HepG2 (cell line): ENCODE measurements around the gene TMEM158. TPM values are rescaled to one million over a fixed set of nuclear protein-coding genes. Genes with fewer than 3 reads are reported as not detected.

Experiments used
- HOXA7 ChIP-seq: sonication (generic); formaldehyde crosslinking; IDR thresholded peaks from 2 replicates; pipeline ENCODE4 v1.8.1; 2022; ENCODE audit warnings: mild to moderate bottlenecking, missing genetic modification reagents, moderate library complexity
- MAFF ChIP-seq: IDR thresholded peaks from 2 replicates; pipeline ENCODE4 v1.6.1; 2011; ENCODE audit warnings: low read depth, low read length, improper control_type of control experiment
- MAFG ChIP-seq: sonication (generic); formaldehyde crosslinking; IDR thresholded peaks from 2 replicates; pipeline ENCODE4 v1.5.1; 2020; ENCODE audit warnings: mild to moderate bottlenecking, missing genetic modification reagents
- NBN ChIP-seq: fragments of 450-650 bp; conservative IDR thresholded peaks from 2 replicates; pipeline ENCODE4 v1.6.1; 2017
- NFATC3 ChIP-seq: sonication (generic); formaldehyde crosslinking; IDR thresholded peaks from 2 replicates; pipeline ENCODE4 v1.5.1; 2020; ENCODE audit warnings: mild to moderate bottlenecking, missing genetic modification reagents
- PHF20 ChIP-seq: sonication (generic); formaldehyde crosslinking; IDR thresholded peaks from 2 replicates; pipeline ENCODE4 v1.5.0; 2020; ENCODE audit warnings: mild to moderate bottlenecking, missing genetic modification reagents
- PHF21A ChIP-seq: sonication (generic); formaldehyde crosslinking; IDR thresholded peaks from 2 replicates; pipeline ENCODE4 v1.5.0; 2020; ENCODE audit warnings: mild to moderate bottlenecking, missing genetic modification reagents
- ZMYM3 ChIP-seq: sonication (generic); formaldehyde crosslinking; IDR thresholded peaks from 2 replicates; pipeline ENCODE4 v1.5.1; 2020; ENCODE audit warnings: mild to moderate bottlenecking, missing genetic modification reagents
- ZNF350 ChIP-seq: sonication (generic); formaldehyde crosslinking; IDR thresholded peaks from 2 replicates; pipeline ENCODE4 v1.4.0; 2020; ENCODE audit warnings: mild to moderate bottlenecking, low read depth, missing genetic modification reagents, borderline replicate concordance
- ZNF629 ChIP-seq: sonication (generic); formaldehyde crosslinking; conservative IDR thresholded peaks from 2 replicates; pipeline ENCODE4 v1.5.0; 2020; ENCODE audit warnings: missing genetic modification reagents
- ZNF672 ChIP-seq: sonication (generic); formaldehyde crosslinking; IDR thresholded peaks from 2 replicates; pipeline ENCODE4 v1.8.1; 2022; ENCODE audit warnings: missing genetic modification reagents
- ZNF747 ChIP-seq: sonication (generic); formaldehyde crosslinking; IDR thresholded peaks from 2 replicates; pipeline ENCODE4 v1.8.1; 2023; ENCODE audit warnings: missing genetic modification reagents, mild to moderate bottlenecking, borderline replicate concordance
- ZNF83 ChIP-seq: sonication (generic); formaldehyde crosslinking; IDR thresholded peaks from 2 replicates; pipeline ENCODE4 v1.4.0; 2020; ENCODE audit warnings: missing genetic modification reagents, mild to moderate bottlenecking, borderline replicate concordance
- polyA plus RNA-seq, 8 experiments: library from polyadenylated mRNA; depleted of rRNA in 3 of 8; stranded (reverse) in 7 of 8; unstranded in 1 of 8; fragments of >200 nt; fragmentation: Illumina TruSeq in 4 of 8; extraction: Trizol in 4 of 8; gene quantifications; 2 replicates each; pipeline versions ENCODE4 v1.2.1 to v1.2.3, GENCODE V29; 2011 to 2016; ENCODE audit warnings: low read depth in 4 of 8, missing spikeins in 1 of 8, mixed read lengths in 1 of 8; ENCODE audit not compliant: insufficient read depth in 1 of 8
- total RNA-seq, 5 experiments: library from RNA; depleted of rRNA; stranded (reverse); fragments of >200 nt; fragmentation: Illumina TruSeq; extraction: Trizol; gene quantifications; 2 replicates each; pipeline ENCODE4 v1.2.3, GENCODE V29; 2016; ENCODE audit warnings: low read depth in 1 of 5
- TF ChIP-seq, protein P1 (sequence below), 2 experiments: fragments of 450-650 bp in 1 of 2; sonication (generic) in 1 of 2; formaldehyde crosslinking in 1 of 2; IDR thresholded peaks; 2 replicates each; pipeline versions ENCODE4 v1.6.1 to v1.8.0; 2016 to 2022; ENCODE audit warnings: antibody characterized with exemption in 1 of 2, mild to moderate bottlenecking in 1 of 2, missing genetic modification reagents in 1 of 2
- TF ChIP-seq, protein P2 (sequence below): IDR thresholded peaks from 2 replicates; pipeline ENCODE4 v1.6.1; 2016
- TF ChIP-seq, protein P3 (sequence below): sonication (generic); formaldehyde crosslinking; conservative IDR thresholded peaks from 2 replicates; pipeline ENCODE4 v1.4.0; 2020; ENCODE audit warnings: mild to moderate bottlenecking, missing genetic modification reagents, moderate library complexity
- TF ChIP-seq, protein P4 (sequence below): sonication (generic); formaldehyde crosslinking; IDR thresholded peaks from 2 replicates; pipeline ENCODE4 v1.5.0; 2020; ENCODE audit warnings: missing genetic modification reagents, mild to moderate bottlenecking, borderline replicate concordance

Gene TMEM158
- total and polyA plus RNA-seq, 2 of the 13 experiments (the other 11 are each of a cell fraction or from before 2014, with no cell fraction given) = 0.13 TPM; not detected in 1

DNA sequence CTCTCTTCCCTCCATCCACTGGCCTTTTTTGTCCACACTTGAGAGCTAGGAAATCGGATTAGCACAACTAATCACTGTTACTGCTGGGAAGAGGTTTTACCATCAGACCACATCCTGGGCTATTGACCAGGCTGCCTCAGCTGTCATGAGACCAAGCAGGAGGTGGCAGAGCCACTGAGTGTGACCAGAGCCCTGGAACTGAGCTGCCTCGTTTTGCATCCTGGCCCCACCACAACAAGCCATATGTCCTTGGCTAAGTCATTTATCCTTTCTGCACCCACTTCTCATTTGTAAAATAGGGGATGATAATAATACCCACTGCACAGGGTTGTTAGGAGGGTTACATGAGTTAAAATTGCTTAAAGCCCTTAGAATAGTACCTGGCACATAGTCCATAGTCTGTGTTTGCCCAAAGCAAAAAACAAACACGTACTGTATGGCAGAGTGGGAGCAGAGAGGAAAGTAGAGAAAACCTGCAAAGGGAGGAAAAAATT lies 34.1 kb downstream of the TMEM158 start (continued):
- TF ChIP-seq, protein P1, sequence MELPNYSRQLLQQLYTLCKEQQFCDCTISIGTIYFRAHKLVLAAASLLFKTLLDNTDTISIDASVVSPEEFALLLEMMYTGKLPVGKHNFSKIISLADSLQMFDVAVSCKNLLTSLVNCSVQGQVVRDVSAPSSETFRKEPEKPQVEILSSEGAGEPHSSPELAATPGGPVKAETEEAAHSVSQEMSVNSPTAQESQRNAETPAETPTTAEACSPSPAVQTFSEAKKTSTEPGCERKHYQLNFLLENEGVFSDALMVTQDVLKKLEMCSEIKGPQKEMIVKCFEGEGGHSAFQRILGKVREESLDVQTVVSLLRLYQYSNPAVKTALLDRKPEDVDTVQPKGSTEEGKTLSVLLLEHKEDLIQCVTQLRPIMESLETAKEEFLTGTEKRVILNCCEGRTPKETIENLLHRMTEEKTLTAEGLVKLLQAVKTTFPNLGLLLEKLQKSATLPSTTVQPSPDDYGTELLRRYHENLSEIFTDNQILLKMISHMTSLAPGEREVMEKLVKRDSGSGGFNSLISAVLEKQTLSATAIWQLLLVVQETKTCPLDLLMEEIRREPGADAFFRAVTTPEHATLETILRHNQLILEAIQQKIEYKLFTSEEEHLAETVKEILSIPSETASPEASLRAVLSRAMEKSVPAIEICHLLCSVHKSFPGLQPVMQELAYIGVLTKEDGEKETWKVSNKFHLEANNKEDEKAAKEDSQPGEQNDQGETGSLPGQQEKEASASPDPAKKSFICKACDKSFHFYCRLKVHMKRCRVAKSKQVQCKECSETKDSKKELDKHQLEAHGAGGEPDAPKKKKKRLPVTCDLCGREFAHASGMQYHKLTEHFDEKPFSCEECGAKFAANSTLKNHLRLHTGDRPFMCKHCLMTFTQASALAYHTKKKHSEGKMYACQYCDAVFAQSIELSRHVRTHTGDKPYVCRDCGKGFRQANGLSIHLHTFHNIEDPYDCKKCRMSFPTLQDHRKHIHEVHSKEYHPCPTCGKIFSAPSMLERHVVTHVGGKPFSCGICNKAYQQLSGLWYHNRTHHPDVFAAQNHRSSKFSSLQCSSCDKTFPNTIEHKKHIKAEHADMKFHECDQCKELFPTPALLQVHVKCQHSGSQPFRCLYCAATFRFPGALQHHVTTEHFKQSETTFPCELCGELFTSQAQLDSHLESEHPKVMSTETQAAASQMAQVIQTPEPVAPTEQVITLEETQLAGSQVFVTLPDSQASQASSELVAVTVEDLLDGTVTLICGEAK (IDR thresholded peaks at IDR 0.05) = no peak
- TF ChIP-seq, protein P1 (CRISPR knock-in tag; IDR thresholded peaks at IDR 0.05) = no peak
- TF ChIP-seq, protein P2, sequence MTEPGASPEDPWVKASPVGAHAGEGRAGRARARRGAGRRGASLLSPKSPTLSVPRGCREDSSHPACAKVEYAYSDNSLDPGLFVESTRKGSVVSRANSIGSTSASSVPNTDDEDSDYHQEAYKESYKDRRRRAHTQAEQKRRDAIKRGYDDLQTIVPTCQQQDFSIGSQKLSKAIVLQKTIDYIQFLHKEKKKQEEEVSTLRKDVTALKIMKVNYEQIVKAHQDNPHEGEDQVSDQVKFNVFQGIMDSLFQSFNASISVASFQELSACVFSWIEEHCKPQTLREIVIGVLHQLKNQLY (CRISPR knock-in tag) = no peak
- TF ChIP-seq PHF21A (CRISPR knock-in tag) = peak; percentile 69
- TF ChIP-seq PHF20 = no peak
- TF ChIP-seq ZNF83 (CRISPR knock-in tag) = no peak
- no peak for TF ChIP-seq HOXA7 (CRISPR knock-in tag)
- peak; percentile 30; the same call in 1 of the 2 replicates for TF ChIP-seq ZNF350 (CRISPR knock-in tag)
- TF ChIP-seq NFATC3 (CRISPR knock-in tag) = no peak
- TF ChIP-seq, protein P3, sequence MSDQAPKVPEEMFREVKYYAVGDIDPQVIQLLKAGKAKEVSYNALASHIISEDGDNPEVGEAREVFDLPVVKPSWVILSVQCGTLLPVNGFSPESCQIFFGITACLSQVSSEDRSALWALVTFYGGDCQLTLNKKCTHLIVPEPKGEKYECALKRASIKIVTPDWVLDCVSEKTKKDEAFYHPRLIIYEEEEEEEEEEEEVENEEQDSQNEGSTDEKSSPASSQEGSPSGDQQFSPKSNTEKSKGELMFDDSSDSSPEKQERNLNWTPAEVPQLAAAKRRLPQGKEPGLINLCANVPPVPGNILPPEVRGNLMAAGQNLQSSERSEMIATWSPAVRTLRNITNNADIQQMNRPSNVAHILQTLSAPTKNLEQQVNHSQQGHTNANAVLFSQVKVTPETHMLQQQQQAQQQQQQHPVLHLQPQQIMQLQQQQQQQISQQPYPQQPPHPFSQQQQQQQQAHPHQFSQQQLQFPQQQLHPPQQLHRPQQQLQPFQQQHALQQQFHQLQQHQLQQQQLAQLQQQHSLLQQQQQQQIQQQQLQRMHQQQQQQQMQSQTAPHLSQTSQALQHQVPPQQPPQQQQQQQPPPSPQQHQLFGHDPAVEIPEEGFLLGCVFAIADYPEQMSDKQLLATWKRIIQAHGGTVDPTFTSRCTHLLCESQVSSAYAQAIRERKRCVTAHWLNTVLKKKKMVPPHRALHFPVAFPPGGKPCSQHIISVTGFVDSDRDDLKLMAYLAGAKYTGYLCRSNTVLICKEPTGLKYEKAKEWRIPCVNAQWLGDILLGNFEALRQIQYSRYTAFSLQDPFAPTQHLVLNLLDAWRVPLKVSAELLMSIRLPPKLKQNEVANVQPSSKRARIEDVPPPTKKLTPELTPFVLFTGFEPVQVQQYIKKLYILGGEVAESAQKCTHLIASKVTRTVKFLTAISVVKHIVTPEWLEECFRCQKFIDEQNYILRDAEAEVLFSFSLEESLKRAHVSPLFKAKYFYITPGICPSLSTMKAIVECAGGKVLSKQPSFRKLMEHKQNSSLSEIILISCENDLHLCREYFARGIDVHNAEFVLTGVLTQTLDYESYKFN (CRISPR knock-in tag) = peak; percentile 90
- TF ChIP-seq NBN = no peak
- TF ChIP-seq MAFF = no peak
- TF ChIP-seq ZNF629 (CRISPR knock-in tag) = peak; percentile 85
- no peak for TF ChIP-seq ZNF672 (CRISPR knock-in tag)
- TF ChIP-seq ZMYM3 (CRISPR knock-in tag) = peak; percentile 84
- TF ChIP-seq MAFG (CRISPR knock-in tag) = no peak
- TF ChIP-seq, protein P4, sequence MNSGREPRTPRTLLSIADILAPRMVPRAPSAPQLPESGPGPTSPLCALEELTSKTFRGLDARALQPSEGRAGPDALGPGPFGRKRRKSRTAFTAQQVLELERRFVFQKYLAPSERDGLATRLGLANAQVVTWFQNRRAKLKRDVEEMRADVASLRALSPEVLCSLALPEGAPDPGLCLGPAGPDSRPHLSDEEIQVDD (CRISPR knock-in tag) = no peak
- TF ChIP-seq ZNF747 = no peak
